Activated CD4-positive, alpha-beta T cell treated with anti-CD3 and anti-CD28 coated beads, Interleukin-2, amount 50 U/mL, for 4 hours (primary cell): Measurements from ENCODE around the gene SLC8A1.

Source experiments
- DNase-seq, 2 experiments: peaks; one replicate each; pipeline ENCODE4 v3.0.0-alpha.2; 2020

Gene SLC8A1

DNA sequence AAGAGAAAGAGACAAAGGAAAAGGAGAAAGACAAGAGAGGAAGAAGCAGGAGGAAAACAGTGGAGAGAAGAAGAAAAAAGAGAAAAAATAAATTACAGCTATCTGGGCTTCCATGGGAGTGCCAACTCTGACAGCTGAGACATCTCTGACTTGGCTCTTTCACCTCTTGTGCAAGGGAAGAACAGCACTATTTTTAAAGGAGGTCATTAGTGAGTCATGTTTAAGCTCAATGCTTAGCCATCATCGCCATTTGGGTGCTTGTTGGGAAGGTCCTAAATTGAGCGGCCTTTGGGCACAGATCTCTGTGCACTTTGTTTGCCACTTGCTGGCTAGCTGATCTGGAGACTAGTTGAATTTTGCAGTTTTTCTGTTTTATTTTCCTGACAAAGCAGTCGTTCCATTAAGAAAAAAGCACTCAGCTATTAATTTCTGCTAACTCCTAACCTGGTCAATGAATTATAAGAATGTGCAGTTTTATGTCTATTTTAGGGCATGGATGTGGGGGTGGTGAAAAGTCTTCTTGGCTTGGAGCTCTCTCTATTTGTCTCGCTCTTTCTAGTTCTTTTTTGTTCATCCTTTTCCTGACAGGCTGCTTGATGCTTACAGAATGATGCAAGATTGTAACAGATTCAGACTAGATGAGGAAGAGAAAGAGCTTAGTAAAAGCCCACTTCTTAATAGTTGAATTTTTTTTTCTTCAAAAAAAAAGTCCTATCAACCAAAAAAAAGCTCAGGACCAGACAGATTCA, 231.5 kb downstream of the SLC8A1 start:
- DNase-seq: no peak

DNA sequence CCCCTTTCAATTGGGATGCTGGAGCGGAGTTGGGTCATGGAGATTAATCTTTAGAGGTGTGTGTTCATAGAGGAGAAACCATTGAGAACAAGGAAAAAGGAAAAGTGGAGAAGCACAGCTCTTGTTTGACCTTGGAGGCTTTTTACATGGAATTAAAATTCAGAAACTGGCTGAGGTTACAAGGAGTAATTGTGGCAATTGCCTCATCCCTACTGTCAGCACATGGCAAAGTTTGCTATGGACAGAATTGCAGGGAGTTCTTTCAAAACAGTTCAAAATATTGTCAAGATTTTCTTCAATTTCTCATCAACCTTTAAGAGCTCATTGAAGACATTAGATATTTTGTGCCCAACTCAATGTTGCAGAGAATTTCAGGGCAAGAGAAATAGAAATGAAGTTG, 232.7 kb downstream of the SLC8A1 start:
- no peak for DNase-seq

DNA sequence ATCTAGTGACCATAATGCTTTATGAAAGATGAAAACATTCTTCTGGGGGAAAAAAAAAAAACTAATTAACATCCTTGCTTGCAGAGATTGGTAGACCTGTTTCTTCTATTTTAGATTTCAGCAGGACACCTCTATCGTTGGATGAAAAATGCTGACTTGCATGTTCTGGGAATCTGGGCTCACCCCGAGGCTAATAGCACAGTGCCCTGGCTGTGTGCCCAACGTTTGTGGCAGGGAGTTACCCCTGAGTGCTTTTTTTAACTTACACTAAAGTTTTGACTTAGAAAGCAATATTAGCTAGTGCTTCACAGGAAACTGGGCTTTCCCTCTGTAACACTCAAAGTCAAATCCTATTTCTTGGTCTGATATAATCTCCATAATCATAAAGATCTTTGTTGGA, 233.2 kb downstream of the SLC8A1 start:
- DNase-seq: no peak

DNA sequence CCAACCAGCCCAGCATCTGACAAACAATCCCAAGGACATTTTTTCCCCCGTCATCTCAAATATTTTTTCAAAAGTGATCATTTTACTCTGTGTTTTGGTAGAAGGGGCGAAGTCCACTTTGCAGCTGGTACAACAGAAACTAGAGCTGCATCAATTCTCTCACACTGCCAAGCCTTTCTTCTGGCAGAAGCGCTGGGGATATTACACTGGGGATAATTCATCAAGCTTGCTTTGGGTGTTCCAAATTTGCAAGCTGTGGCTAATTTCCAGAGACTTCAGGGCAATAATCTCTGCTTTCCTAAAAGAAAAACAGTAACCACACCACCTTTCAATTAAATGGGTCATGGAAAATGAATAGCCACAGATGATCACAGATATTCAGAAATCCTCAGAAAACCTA, 238.3 kb downstream of the SLC8A1 start:
- DNase-seq: no peak

DNA sequence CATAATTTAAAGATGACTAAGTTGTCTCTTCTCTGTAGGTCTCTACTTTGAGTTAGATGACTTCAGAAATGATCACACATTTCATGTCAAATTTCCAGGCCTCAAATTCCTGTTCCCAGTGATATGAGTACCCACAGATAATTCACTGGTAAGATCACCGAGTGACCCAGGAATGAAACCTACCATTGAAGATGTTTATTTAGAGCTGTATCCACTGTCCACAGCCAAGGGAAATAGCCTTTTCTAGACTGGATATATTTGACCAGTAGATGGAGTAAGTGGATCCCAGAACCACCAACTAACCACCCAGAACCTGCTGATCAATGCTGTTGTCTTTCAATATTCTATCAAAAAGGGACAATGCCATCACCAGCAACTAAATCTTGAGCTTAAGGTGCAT, 238.8 kb downstream of the SLC8A1 start:
- DNase-seq: no peak

DNA sequence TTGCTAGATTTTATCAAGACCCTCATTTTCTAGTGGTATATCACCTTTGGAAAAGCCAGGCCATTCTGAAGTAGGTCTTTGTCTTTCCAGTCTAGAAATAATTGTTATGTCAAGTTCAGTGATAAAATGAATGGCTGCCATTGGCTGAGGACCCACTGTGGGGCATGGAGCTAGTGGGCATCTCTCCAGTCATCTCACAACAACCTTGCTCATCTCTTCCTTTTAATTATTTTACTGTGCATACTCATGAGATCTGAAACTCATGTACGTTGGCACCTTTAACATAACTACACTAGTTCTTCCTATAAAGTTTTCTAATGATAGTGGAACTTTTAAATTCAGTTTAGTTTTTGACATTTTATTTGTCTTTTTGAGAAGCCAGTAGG, 240.9 kb downstream of the SLC8A1 start:
- no peak for DNase-seq

DNA sequence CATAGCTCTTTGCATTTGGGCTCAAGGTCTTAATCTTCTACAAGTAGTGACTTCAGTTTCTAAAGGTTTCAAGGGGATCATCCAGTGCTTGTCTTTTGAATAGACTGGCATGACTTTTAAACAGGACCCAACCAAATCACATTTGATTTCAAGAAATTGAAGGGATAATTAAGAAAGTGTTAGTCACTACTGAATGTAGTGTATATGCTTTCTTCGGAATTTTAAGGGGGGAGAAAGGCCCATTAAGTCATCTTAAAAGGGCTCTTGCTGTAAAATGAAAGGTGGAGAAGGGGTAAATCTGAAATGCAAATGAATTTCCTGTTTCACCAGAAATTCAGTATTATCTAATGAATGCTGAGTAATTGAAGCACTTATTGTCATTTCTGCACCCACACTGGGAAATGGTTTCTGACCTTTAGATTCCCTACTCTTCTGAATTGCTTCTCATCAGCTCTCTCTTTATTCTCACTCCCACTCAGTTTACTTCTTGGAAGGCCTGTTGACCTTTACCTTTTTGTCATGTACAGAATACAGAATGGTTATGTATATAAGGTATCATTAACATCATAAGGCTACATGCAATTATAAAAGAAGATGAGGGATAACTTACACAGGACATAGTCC, 241.4 kb downstream of the SLC8A1 start:
- DNase-seq: no peak

DNA sequence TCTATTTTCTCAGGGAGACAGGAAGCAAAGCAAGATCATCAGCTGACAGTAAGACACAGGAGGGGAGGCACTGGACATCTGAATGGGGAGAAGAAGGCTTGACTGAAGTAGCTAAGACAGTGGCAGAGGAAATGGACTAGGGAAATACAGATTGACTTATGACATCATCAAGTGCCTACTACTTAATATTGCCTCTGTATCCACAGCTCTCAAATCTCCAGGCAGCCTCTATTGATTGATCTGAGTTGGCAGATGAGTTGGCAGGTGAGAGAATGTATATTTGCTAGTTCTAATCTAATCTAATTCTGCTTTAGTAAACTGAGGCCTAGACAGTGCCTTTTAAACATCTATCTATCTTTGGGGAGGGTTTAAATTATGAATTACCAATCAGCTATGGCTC, 242.1 kb downstream of the SLC8A1 start:
- DNase-seq: no peak

DNA sequence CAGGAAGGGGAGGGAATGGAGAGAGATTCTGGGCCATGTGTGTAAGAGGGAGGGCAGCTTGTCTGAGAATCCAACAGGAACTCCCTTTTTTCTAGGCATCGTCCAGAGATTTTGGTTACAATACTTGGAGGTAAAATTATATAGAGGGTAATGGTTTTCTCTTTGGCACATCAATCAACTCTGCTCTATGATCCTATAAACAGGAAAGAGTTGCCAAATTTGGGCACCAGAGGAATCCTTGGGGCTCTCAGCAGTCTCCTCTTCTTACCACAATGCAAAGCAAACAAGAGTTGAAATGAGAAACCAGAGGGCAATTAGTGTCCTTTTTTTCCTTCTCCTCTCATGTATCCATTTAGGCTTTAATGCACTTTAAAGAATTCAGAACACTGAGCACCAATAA, 243.4 kb downstream of the SLC8A1 start:
- no peak for DNase-seq

DNA sequence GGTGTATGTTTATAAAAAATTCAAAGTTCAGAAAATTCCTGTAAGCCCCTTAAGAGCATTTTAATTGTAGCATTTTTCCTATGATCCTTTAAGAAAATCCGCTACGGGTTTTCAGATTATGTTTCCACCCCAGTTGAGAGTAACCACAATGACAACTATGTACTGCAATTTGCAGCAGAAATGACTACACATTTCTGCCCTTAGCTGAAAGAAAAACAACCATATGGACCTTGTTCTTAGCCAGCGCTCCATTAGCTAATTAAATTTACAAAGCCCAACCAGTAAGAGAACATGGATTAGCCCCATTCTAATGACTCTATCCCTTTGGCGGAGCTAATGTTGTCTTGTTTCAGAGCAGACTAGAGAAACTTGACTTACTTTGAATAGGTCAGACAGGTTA, 247.6 kb downstream of the SLC8A1 start:
- no peak for DNase-seq

DNA sequence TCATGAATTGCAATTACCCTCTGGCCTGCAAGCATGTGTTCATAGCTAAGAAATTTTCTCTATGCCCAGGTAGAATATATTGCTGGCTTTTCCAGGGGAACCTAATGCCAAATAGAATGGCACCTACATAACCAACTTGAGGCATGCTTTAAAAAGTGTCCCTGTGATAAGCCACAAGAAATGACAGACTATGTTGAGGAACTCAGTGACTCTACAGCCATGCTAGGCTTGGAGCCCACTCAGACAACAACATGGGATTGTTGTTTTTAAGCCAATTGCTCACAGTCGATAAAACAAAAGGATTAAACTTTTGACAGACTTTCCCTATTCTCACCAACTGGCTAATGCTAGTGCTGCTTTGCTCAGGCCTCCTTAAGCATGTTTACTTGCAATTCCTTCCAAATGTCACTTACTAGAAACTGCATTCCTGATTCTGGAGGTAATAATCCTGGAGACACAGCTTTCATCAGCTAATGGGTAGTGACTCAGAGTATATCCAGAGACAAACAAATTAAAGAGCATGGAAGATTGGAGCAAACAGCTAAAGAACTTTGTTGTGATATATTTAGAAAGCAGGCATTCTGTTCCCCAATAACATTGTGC, 249.0 kb downstream of the SLC8A1 start:
- DNase-seq: no peak

DNA sequence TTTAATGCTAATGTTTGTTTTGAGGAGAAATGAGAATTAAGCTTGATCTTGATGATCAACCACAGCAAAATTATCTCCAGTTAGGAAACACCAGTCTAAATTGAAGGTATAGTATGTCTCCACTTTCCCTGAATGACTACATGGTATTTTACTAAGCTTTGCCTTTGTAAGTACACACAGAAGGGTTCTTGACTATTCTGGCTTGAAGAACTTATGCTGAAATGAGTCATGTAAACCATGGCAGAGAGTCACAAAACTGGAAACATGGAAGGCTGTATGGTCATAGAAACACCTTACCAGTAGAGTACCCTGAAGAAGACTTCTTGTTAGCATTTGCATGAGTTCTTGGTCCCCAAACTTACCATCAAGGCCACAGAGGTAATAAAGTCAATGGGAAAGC, 250.5 kb downstream of the SLC8A1 start:
- DNase-seq: no peak

DNA sequence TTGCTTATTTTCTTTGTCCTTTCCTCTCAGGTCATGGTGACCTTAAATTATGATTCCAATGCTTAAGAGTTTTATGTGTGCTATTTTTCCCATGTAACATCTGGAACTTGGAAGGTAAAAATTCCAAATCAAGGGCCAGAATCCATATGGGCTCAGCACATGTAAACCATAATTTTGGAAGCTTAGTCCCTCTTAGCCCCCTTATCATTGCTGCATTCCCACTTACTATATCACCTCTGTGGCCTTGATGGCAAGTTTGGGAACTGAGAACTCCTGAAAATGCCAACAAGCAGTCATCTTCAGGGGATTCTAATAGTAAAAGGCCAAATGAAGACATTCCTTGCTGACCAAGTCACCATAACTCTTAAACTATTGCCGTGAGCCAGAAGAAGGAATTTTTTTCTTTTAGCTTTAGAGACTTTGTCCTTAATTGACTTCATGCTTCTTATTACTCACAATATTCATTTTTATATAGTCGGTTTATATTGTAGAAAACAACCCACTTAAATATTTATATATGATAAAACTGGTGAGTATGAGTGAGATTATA, 251.4 kb downstream of the SLC8A1 start:
- DNase-seq: no peak

DNA sequence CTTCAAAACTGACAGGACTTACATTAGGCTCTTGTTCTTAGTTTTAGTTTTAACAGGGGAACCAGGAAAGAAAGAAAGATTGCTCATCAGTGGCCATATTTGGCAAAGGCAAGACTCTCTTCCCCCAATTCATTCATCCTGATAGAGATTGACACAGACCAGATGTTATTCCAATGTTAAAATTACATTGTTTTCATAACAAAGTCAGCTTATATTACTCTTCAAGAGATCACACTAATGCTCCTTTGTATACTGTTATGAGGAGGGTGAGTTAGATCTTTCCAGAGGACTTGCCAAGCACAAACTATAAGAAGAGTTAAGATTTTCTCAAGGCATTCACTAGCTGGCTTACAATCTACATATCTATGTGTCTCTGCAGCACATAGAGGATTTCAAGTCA, 252.1 kb downstream of the SLC8A1 start:
- DNase-seq: no peak

DNA sequence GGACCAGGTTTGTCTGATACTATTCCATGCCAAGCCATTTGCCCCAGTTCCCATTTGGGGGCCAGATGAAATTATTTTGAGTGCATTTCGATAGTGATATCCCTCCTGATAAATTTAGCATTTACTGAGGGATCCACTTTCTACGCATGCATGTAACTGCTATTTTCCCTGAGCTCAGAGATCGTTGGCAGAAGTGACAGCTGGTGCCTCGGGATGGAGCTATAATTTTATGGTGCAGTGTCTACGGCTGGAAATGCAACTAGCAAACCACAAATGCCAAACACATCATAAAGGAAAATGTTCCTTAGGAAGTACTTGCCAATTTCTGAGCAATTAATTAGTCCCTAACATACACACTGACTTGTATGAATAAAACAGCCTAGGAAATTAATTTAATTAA, 254.8 kb downstream of the SLC8A1 start:
- DNase-seq: no peak

DNA sequence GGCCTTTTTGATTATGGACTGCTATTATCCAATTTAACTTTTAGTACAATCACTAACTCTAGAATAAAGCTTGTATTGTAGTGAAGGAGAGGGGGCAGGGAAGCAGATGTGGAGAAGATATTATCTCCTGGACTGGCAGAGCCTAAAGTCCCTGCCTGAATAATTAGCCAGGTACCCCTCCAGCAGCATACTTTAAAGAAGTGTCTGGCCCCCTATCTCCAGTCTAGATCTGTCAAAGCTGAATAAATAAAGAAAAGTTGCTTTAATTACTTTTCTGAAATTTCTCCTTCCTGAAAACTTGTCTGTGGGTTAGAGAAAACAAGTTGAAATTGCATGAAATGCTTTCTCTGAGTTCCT, 258.2 kb downstream of the SLC8A1 start:
- no peak for DNase-seq

DNA sequence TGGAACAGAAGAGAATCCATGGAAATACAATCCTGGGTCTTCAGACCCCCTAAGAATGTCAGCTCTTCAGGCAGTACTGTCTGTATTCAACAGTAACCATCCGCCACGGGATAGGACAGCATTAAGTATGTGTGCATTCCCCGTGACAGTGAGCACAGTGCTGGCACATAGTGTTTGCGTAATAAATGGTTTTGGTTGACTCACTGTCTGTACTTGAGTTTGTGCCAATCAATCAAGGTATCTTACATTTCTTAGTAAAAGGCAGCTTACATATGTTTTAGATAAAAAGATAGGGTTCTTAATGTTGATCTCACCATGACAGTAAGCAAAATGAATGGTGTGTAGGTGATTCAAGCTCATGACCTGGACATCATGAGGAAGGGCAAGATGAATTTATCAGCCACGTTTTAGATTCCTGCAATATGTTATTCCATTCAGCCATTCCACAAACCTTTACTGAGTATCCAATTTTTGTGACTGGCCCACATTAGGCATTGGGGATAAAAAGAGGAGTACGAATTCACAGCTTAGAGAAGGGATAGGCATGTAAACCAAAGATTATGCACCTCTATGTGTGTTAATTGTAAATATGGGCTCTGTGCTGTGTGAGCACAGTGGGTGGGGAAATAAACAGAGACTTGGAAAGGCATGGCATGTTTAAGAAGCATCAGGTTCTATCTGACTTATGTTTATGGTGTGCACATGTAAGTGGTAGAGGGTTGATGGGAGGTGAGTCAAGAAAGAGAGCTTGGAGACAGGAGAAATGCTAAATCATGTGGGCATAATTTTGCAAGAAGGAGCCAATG, 258.8 kb downstream of the SLC8A1 start:
- no peak for DNase-seq

DNA sequence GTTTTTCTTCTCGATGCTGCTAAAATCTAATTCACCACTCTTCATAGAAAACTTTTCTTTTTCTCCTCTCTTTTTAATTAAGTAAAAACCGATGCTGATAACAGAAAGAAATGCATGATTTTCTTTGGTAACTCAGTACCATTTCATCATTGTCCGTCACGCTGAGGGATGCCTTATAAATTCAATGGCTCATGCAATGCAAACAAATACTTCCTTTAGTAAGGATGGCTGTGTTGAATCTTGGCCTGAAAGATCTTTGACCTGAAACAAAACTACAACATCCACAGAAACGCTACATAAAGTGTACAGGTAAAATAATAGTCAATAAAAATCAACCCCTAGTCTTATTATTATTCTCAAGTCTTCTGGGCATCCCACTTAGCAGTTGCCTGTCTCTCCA, 261.4 kb downstream of the SLC8A1 start:
- DNase-seq: no peak

DNA sequence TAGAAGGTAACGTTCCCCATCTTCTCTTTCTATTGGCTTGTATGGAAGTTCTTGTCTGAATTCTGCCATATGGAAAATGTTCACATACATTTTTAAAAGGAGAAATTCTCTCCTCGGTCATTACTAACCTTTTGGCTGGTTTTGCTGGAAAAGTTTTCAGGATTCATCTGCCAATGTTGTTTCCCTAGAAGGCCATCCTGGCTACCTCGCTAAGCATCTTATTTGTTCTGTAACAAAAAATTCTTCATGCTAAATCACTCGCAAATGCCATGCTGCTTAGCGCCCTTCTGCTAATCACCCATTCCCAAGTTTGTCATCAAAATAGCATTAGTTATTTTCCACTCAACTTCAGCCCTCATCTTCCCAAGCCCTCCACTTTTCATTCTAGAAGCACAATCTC, 262.0 kb downstream of the SLC8A1 start:
- no peak for DNase-seq

DNA sequence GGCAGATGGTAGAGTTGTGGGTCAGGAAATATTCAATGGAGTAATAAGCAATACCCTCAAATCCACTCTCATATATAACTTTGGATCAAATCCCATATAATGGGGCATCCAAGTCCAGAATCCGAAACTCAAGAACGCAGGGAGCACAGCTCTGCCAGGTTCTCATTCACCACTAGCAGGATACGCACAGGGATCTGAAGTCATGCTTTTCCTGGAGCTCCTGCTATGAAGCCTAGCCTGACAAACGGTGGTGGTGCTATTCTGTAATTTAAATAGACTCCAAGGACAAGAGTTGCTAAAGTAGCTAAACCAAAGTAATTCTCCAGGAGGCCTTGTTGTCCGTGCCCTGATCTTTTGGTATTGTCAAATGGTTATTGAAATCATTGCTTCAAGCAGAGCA, 264.8 kb downstream of the SLC8A1 start:
- no peak for DNase-seq

DNA sequence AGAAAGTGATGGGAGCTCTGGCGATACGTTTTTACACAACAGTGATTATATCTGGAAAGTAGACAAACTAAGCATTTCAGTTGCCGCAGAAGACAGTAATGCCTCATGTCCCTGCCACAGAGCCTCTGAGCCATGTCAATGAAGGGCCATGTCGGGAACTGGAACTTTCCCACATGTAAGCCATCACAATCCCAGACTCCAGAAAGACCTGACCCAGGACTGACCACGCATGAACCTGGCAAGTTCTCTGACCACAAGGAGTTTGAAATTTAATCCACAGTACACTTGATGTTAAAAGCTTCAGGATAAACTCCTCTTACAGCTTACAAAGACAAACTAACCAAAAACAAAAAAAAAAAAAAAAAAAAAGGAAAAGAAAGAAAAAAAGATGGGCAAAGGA, 267.3 kb downstream of the SLC8A1 start:
- no peak for DNase-seq

DNA sequence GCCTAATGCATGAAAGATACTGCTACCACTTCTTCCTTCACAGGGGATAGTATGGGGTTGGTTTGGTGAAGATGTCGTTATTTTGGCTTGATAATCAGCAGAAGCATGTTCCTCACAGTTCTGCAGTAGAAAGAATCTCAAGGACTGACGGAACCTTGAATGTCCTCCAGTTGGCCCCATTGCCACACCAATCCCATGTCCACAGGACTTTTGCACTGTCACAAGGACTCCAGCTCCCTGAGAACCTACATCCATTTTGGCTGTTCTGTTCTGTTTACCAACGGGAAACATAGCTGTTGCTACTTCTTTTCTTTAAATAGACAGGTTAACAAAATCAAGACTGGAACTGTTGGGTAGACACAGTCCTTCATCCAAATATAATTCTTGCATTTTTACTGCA, 270.0 kb downstream of the SLC8A1 start:
- no peak for DNase-seq

DNA sequence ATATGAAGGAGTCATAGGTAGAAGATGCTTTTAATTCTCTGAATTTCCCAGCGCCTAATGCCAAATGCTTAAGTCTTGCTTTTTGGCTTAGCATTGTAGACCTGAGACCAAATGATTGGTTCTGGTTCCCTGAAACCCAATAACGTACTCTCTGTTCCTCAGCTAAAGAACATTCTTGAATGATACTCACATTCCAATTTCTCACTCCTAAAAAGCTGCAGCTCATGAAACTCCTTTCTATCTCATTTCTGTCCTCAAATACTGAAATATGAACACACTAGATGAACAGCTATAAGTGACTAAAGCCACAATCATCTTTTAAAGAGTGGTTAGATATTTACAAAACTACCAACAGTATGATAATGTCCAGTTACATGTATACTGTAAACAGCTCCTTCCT, 272.1 kb downstream of the SLC8A1 start:
- DNase-seq: no peak

DNA sequence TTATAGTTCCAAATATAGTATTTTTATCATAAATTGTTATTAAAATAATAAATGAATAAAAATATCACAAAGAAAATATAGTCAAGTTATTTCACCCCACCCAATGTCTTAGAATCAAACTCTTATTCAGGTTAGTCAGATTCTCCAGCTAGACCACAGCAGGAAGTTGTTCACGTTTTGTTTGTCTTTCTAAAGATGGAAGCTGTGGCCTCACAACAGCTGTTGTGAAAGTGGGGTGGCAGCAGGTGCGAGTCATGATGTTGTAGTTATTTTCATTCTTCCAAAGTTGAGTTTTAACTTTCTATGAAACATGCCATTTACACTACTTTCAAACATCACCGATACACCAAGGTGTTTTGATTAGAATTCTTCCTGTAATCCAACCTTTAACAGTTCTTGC, 272.9 kb downstream of the SLC8A1 start:
- DNase-seq: no peak
